ENCODE results near the gene RNF212.
"Not testable (repeated sequence)": the region's sequence is repeated elsewhere in the genome, so short reads cannot be mapped to it uniquely, and the experiment has no call there.

Gene RNF212

GRCh38 chr4:1065732-1066131 is 47.6 kb downstream of the RNF212 start:
- DNase-seq (ENCODE audit: low read depth in 2 of 2), result no peak

- DNase-seq (ENCODE audit: low read depth in 2 of 2), result no peak
Observed at GRCh38 chr4:1062419-1062818, 50.9 kb downstream of the RNF212 start.

GRCh38 chr4:1061760-1062159 is 51.6 kb downstream of the RNF212 start:
- DNase-seq (ENCODE audit: low read depth in 2 of 2), result no peak

GRCh38 chr4:1061056-1061700 is 52.2 kb downstream of the RNF212 start:
- DNase-seq (ENCODE audit: low read depth in 2 of 2), result no peak

- no peak for DNase-seq (ENCODE audit: low read depth in 2 of 2)
Observed at GRCh38 chr4:1060621-1061020, 52.7 kb downstream of the RNF212 start.

- no peak for DNase-seq (ENCODE audit: low read depth in 2 of 2)
Observed at GRCh38 chr4:1060121-1060520, 53.2 kb downstream of the RNF212 start.

- DNase-seq (ENCODE audit: low read depth in 2 of 2), result no peak
Observed at GRCh38 chr4:1058997-1059665, 54.2 kb downstream of the RNF212 start.

- no peak for DNase-seq (ENCODE audit: low read depth in 2 of 2)
Observed at GRCh38 chr4:1058198-1058996, 55.0 kb downstream of the RNF212 start.

- DNase-seq (ENCODE audit: low read depth in 2 of 2), result no peak
Observed at GRCh38 chr4:1057403-1057745, 56.0 kb downstream of the RNF212 start.

- DNase-seq (ENCODE audit: low read depth in 2 of 2), result no peak
Observed at GRCh38 chr4:1056671-1057402, 56.5 kb downstream of the RNF212 start.

- DNase-seq (ENCODE audit: low read depth in 2 of 2), result peak; percentile 64 to 70
Observed at GRCh38 chr4:1055721-1056590, 57.4 kb downstream of the RNF212 start.

- DNase-seq (ENCODE audit: low read depth in 2 of 2), result not testable (repeated sequence)
Observed at GRCh38 chr4:1055243-1055701, 58.1 kb downstream of the RNF212 start.

- not testable (repeated sequence) for DNase-seq (ENCODE audit: low read depth in 2 of 2)
Observed at GRCh38 chr4:1054696-1055242, 58.6 kb downstream of the RNF212 start.

GRCh38 chr4:1053891-1054290 is 59.5 kb downstream of the RNF212 start:
- not testable (repeated sequence) for DNase-seq (ENCODE audit: low read depth in 2 of 2)

- DNase-seq (ENCODE audit: low read depth in 2 of 2), result no peak
Observed at GRCh38 chr4:1053080-1053661, 60.2 kb downstream of the RNF212 start.

GRCh38 chr4:1052231-1052671 is 61.1 kb downstream of the RNF212 start:
- no peak for DNase-seq (ENCODE audit: low read depth in 2 of 2)

GRCh38 chr4:1051472-1051871 is 61.9 kb downstream of the RNF212 start:
- DNase-seq (ENCODE audit: low read depth in 2 of 2), result no peak

GRCh38 chr4:1050486-1051213 is 62.7 kb downstream of the RNF212 start:
- DNase-seq (ENCODE audit: low read depth in 2 of 2), result no peak

- DNase-seq (ENCODE audit: low read depth in 2 of 2), result no peak
Observed at GRCh38 chr4:1049591-1049905, 63.8 kb downstream of the RNF212 start.

Data from stimulated activated CD4-positive, alpha-beta T cell treated with anti-CD3 and anti-CD28 coated beads, Interleukin-15, amount 100 ng/mL, for 48 hours (primary cell).